22Rv1 (cell line): ENCODE measurements around the gene OR1E2.

Experiments
- ZFX ChIP-seq: fragments of 450-650 bp; IDR thresholded peaks from 2 replicates; pipeline ENCODE4 v1.6.1; 2017; ENCODE audit warnings: antibody characterized with exemption, borderline replicate concordance
- TF ChIP-seq, protein P1 (sequence below): fragments of 450-650 bp; IDR thresholded peaks from 2 replicates; pipeline ENCODE4 v1.5.1; 2017; ENCODE audit warnings: mild to moderate bottlenecking

DNA sequence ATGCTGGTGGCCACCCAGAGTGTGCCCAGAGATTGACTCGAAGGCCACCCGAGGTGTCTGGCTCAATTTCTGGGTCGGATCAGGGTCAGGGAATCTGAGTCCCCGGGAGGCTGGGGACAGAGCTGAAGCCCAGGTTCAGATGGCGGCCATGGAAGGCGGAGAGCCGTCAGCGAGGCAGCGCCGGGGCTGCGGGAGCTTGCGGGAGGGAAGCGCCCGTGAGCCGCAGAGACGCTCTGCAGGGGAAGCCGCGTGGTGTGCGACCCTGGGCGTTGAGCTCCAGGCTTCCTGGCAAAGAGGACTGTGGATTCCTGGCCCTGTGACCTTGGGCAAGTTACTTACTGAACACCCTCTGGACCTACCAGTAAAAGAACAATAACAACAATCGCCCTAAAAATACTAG is 38.5 kb upstream of the OR1E2 start:
- TF ChIP-seq, protein P1, sequence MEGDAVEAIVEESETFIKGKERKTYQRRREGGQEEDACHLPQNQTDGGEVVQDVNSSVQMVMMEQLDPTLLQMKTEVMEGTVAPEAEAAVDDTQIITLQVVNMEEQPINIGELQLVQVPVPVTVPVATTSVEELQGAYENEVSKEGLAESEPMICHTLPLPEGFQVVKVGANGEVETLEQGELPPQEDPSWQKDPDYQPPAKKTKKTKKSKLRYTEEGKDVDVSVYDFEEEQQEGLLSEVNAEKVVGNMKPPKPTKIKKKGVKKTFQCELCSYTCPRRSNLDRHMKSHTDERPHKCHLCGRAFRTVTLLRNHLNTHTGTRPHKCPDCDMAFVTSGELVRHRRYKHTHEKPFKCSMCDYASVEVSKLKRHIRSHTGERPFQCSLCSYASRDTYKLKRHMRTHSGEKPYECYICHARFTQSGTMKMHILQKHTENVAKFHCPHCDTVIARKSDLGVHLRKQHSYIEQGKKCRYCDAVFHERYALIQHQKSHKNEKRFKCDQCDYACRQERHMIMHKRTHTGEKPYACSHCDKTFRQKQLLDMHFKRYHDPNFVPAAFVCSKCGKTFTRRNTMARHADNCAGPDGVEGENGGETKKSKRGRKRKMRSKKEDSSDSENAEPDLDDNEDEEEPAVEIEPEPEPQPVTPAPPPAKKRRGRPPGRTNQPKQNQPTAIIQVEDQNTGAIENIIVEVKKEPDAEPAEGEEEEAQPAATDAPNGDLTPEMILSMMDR, result no peak
- TF ChIP-seq ZFX, result no peak
